Activated CD8-positive, alpha-beta memory T cell treated with anti-CD3 and anti-CD28 coated beads for 48 hours (primary cell): ENCODE results near the gene CREB3L2.
"Not testable (repeated sequence)": the region's sequence is repeated elsewhere in the genome, so short reads cannot be mapped to it uniquely, and the experiment has no call there.

Source experiments
- DNase-seq, 3 experiments: peaks; one replicate each; pipeline ENCODE4 v3.0.0-alpha.2; 2020; ENCODE audit warnings: low read depth in 2 of 3, low spot score in 2 of 3

CREB3L2 gene, protein sequence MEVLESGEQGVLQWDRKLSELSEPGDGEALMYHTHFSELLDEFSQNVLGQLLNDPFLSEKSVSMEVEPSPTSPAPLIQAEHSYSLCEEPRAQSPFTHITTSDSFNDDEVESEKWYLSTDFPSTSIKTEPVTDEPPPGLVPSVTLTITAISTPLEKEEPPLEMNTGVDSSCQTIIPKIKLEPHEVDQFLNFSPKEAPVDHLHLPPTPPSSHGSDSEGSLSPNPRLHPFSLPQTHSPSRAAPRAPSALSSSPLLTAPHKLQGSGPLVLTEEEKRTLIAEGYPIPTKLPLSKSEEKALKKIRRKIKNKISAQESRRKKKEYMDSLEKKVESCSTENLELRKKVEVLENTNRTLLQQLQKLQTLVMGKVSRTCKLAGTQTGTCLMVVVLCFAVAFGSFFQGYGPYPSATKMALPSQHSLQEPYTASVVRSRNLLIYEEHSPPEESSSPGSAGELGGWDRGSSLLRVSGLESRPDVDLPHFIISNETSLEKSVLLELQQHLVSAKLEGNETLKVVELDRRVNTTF

DNA sequence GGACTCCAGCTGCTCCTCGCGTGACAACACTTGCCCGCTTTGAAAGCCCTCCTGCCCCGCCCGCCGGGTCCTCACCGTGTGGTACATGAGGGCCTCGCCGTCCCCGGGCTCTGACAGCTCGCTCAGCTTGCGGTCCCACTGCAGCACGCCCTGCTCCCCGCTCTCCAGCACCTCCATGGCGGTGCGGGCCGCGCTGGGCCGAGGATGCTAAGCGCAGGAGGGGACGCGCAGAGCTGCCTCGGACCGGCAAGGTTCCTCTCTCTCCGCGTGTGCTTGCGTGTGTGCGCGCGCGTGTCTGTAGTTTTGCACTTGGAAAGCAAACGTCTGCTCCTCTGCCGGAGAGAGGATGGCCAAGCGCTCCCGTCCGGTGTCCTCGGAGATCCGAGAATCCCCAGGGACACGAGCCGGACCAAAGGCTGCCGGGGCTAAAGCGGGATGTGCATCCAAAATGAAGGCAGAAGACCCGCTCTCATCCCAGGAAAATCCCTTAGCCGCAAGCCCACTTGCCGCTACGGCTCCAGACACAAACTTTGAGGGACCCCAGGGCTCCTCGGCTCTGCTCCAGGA lies at the start of gene CREB3L2:
CREB3L2 (minus strand) TSS at position 558 of the 567 bp plus-strand sequence; CDS start at position 177, 381 bp downstream.
- DNase-seq = peak; percentile 24 to 46 (median 33)

DNA sequence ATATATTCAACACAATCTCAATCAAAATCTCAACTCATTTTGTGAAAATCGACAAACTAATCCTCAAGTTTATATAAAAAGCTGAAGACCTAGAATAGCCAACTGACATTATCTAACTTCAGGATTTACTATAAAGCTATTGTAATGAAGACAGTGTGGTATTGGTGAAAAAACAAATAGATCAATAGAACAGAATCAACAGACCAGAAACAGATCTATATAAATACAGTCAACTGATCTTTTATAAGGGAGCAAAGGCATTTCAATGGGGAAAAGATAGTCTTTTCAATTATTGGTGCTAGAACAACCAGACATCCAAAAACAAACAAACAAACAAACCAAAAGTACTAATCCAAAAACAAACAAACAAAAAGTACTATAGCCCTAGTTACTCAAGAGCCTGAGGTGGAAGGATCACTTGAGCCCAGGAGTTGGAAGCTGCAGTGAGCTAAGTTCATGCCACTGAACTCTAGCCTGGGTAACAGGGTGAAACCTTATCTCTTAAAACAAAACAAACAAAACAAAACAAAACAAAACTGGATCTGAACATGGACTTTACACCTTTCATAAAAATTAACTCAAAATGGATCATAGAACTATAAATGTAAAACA lies 47.7 kb upstream of the CREB3L2 start:
- no peak for DNase-seq

DNA sequence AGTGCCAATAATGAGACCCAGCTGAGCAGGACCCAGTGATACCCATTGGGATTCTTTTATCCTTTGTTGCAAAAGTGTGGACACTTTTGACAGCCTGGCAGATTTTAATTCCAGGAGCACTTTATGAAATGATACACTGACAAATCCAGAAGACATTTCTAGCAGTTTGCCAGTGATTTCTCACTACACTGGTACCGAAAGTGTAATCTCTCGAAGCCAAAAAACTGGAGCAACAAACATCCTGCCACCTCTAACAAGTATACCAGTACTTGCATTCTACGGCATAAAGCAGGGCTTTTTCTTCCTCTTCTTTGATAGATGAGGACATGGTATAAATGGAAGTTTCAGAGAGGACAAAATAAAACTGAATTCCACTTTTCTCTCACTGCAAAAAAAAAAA lies 46.0 kb upstream of the CREB3L2 start:
- DNase-seq = no peak

DNA sequence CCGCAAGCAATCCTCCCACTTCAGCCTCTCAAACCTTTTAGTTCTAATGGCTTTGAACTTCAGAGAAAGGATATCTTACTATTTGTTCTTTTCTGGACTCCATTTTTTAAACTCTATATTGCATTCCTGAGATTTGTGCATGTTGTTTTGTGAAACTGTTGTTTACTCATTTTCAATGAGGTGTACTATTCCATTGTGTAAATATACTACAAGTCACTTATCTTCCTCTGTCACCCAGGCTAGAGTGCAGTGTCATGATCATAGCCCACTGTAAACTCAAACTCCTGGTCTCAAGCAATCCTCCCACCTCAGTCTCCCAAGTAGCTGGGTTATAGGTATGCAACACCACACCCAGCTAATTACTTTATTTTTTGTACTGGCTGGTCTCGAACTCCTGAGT lies 43.0 kb upstream of the CREB3L2 start:
- DNase-seq = no peak

DNA sequence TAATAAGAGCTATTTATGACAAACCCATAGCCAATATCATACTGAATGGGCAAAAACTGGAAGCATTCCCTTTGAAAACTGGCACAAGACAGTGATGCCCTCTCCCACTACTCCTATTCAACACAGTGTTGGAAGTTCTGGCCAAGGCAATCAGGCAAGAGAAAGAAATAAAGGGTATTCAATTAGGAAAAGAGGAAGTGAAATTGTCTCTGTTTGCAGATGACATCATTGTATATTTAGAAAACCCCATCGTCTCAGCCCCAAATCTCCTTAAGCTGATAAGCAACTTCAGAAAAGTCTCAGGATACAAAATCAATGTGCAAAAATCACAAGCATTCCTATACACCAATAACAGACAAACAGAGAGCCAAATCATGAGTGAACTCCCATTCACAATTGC lies 38.2 kb upstream of the CREB3L2 start:
- DNase-seq = not testable (repeated sequence)

DNA sequence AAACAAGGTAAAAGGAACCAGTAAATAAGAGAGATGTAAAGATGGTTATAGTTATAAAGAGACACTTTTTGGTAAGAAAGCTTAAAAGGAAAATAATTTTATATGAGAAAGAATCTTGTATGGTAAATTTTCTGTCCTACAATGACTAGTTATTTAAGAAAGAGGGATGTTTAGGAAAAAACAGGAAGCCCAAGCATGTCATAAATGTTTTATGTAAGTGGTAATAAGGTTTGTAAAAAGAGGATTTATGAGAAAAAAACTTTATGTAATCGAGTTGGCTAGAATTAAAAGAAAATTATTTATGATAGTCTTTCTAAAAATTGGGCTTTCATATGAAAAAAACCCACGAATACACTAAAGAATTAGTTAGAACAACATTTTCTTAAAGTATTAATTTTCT lies 34.2 kb upstream of the CREB3L2 start:
- no peak for DNase-seq

DNA sequence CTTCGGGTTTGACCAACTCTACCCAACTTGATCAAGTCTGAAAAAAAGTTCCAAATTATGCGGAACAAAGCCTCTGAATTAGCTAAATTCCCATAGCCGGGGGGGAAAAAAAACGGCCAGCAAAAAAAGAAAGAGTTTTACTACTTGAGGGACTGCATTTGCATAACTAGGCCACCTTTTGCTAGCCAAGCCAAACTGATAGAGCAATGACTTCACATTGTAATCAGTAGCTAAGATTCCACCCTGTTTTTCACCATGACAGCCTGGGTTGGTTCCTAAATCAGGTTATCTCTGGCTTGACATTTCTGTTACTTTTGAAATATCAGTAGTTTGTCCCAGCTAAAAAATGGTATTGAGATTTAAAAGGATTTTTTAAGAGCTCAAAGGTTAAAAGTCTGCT lies 31.4 kb upstream of the CREB3L2 start:
- no peak for DNase-seq

DNA sequence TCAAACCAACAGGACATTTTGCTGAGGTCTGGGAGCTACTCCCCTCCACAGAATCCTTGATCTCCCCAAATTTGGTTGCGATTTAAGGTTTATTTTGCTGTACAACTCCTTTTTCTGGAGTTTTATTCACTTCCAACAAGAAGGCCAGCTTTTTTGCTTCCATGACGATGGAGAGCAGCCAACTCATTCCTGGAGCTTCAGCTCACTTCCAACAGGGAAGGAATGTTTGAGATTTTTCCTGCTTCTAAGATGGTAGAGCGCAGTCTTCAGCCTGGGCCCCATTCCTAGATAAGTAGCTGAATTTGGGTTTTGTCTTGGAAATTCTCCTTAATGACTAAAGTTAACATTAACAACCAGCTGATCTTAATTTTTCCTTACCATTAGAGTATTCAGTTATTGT lies 30.9 kb upstream of the CREB3L2 start:
- DNase-seq = no peak

DNA sequence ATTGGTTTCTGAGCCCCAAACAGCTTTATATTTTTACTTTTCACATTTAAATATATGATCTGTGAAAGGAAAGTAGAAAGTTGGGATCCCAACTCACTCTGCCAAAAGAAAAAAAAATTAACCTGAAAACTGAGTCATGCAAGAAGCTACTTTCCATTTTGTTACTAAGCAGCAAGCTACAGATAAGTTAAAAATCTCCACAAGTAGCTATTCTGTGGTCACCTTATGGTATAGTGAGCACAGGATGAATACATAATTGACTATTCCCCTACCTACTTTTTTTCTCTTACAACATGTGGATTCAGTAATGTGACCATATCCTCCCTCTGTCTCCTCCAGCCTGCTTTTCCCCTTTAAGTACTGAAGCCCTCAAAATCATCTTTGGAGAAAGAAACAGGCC lies 30.3 kb upstream of the CREB3L2 start:
- no peak for DNase-seq

DNA sequence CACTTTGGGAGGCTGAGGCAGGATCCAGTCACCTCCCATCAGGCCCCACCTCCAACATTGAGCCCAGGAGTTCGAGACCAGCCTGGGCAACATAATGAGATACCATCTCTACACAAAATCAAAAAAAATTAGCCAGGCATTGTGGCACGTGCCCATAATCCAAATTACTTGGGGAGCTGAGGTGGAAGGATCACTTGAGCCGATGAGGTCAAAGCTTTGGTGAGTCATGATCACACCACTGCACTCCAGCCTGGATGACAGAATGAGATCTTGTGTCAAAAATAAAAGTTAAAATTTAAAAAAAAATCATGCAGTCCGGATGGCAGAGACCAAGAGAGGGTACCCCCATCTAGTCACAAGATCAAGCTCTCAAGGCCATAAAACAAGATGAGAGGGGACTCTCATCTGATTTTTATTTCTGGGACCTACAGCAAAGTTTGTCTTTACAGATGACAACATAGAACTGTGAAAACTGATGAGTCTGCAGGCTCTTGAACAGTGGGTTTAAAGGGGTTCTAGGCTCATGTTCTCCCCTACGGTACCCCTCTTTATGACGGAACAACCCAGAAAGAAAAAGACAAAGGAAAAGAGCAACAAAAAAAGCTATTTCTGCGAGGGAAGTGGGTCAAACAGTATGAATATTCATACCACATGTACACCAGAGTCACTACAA lies 28.9 kb upstream of the CREB3L2 start:
- DNase-seq = no peak

DNA sequence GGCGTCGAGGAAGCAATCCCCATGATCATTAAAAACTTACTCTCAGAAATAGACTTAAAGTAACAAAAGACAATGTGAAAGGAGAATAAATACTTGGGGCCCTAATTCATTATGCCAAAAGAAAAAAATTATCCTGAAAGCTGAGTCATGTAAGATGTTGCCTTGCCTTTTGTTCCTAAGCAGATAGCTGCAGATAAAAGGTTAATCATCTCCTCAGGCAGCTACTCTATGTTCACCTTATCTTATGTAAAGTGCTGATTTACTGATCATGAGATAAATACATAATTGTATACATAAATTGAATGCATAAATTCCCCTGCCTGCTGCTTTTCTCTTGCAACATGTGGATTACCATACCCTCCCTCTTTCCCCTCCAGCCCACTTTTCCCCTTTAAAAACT lies 28.1 kb upstream of the CREB3L2 start:
- DNase-seq = no peak

DNA sequence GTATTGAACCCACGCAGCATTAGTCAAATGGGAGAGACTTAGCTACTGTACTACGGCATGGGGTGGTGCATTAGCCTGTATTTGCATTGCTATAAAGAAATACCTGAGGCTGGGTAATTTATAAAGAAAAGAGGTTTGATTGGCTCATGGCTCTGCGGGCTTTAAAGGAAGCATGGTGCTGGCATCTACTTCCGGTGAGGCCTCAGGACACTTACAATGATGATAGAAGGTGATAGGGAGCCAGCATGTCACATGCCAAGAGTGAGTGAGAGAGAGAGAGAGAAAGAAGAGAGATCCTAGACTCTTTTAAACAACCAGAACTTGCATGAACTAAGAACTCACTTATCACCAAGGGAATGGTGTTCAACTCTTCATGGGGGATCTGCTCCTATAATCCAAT lies 27.2 kb upstream of the CREB3L2 start:
- DNase-seq = no peak

DNA sequence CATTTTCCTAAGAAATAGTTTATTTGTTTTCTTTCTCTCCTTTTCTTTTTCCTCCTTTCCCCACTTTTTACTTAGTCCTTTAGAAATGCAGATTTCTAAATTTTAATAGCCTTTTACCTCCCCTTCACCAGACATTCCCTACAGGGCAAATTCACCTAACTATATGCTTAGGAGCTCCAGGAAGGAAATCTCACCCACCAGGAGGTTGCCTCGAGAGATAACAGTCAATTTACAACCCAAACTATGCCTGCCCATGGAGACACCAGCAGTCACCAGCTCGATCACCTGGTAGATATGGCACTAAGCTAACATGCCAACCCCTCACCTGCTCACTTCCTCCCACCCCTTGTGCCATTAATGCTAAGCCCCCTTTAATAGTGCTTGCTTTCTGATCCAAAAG lies 25.2 kb upstream of the CREB3L2 start:
- DNase-seq = no peak

DNA sequence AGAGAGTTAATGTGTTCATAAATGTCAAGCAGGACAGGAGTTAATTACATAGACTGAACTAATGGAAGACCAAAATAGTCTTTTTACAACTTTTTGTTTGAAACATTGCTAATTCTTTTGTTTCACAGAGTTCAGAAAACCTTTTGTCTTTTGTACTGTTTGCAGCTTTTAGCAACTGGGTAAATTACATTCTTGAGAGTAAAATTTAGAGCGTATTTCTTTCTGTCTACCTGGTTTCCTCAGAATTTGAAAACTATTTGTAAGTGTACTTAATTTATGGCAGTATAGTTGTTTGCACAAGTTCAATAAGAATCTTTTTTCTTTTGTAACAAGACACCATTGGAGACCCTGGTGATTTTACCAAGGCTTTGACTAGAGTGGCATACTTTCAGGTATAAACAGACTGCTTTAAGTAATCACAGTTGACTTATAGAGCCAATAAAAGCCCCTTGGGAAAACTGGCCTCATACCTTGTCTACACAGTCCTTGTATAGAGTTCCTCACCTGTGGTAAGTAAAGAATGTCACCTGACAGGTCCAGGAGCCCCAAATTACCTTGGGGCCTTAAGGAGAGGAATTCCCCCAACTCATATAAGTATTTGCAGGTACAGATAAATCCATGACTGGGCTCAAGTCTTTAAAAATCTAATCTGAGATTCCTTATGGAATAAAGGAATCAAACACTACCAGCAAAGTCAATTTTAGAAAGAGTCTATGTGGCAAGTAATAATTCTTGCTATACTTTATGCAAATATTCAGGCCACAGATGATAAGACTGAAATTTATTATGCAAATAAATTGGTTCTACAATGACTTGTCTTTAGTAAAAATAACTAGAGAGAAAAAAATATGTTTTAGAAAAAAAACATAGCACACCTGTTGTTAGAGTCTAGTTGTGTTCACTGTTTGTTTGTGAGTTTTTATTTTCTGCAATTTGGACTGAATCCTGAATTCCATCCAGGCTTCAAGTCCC lies 23.6 kb upstream of the CREB3L2 start:
- no peak for DNase-seq

DNA sequence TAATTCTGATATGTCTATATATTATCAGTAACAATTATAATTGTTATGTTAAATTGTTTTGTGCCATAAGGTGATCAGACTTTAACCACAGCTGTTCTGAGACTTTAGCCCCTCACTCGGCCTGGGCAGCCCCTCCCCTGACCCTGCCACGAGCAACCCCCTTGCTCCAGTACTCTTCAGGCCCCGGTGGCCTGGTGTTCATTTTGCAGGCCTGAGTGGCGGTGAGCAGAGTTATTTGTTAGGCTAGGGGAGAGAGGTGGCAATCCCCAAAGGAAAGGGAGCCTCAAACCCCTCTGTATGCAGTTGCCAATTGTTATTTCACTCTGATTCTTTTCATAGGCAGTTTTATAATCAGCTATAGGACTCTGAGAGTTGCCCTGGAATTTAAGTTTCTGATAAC lies 22.9 kb upstream of the CREB3L2 start:
- DNase-seq = no peak

DNA sequence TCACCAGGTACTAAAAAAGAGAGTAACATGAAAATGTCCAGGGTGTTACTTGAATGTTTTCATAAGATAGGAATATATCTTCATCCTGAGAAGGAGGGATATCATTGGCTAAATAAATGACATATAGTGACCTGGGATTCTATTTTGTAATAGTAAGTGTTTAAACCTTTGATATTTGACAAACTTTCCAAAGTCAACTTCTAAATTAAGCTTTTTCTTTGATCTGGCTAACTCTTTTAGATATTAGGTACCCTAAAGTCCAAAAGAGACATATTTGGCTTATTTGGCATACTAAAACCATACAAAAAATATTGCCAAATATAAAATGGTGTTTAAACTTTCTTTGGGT lies 22.4 kb upstream of the CREB3L2 start:
- DNase-seq = no peak

DNA sequence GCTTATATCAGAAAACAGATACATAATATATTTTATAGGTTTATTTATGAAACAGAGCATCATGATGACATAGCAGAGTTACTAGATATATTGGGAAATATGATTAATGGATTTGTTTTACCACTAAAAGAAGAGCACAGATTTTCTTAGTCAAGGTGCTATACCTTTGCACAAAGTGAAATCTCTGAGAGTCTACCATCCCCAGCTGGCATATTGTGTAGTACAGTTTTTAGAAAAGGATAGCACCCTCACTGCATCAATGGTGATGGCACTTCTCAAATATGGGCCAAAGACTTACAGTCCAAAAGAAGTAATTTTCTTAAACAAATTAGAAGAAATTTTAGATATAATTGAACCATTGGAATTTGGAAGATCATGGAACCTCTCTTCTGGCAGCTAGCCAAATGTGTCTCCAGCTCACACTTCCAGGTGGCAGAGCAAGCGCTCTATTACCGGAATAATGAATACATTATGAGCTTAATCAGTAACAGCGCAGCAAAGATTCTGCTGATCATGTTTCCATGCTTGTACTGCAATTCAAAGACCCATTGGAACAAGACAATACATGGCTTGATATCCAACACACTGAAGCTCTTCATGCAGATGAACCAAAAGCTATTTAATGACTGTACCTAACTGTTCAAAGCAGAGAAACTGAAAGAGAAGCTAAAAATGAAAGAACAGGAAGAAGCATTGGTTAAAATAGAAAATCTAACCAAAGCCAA lies 21.9 kb upstream of the CREB3L2 start:
- DNase-seq = no peak

DNA sequence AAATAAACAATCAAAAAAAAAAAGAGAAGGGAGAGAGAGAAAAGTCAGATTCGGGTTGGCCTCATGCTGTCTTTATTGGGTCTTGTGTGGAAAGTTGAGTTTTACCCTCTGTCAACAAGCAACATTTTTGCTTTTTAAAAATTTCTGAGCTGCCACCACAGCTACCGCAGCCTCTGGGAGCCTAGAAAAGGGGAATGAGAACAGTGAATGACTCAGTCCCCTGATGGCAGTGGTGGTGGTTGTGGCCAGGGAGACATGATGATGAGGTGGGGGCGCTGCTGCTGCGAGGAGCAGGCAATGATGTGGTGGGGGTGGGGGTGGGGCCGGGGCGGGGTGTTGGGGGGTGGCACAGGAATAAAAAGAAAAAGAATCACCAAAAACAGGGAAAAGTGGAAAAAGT lies 20.0 kb upstream of the CREB3L2 start:
- DNase-seq = no peak

DNA sequence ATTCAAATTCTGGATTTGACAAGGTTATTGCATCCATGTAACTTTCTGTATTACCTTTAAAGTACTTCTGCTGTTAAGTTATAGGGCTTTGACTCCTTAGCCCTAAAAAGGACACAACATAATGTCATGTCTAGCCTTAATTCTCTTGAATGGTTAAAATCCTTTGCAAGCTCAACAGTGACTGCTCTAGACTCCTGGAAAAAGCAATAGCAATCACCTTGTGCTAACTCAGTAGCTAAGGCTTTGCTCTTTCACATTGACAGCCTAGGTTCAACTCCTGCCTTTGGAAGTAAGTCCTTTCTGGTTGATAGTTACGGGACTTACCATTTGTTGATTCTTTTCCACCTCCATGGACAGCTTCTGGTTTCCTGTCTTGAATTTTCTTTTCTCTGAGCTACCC lies 16.1 kb upstream of the CREB3L2 start:
- no peak for DNase-seq

DNA sequence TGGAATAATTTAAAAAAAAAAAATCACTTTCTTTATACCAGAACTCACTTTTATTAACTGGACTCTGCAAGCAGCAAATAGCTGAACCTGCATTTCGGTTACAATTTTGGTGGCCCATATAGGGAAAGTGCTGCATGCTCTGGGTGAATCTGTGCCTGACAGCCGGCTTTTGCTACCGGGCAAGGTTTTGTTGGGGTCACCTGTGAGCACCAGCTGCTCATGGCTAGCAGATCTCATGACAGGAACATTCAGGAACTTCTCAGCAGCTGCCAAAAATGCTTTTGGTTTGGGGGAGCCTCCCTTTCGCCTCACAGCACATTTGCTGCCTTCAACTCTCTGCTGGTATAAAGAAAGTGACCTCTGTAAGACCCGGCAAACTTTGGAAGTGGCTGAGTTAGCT lies 13.2 kb upstream of the CREB3L2 start:
- no peak for DNase-seq
